Activated CD4-positive, alpha-beta T cell treated with anti-CD3 and anti-CD28 coated beads, Interleukin-2, amount 50 U/mL, for 4 hours (primary cell): Measurements from ENCODE around the gene LRP1B.

Experiments used
- DNase-seq, 2 experiments: peaks; one replicate each; pipeline ENCODE4 v3.0.0-alpha.2; 2020

LRP1B gene

GRCh38 chr2:141384676-141385075 lies 746.1 kb downstream of the LRP1B start:
- DNase-seq, result no peak

GRCh38 chr2:141381946-141382345 lies 748.9 kb downstream of the LRP1B start:
- no peak for DNase-seq

DNA sequence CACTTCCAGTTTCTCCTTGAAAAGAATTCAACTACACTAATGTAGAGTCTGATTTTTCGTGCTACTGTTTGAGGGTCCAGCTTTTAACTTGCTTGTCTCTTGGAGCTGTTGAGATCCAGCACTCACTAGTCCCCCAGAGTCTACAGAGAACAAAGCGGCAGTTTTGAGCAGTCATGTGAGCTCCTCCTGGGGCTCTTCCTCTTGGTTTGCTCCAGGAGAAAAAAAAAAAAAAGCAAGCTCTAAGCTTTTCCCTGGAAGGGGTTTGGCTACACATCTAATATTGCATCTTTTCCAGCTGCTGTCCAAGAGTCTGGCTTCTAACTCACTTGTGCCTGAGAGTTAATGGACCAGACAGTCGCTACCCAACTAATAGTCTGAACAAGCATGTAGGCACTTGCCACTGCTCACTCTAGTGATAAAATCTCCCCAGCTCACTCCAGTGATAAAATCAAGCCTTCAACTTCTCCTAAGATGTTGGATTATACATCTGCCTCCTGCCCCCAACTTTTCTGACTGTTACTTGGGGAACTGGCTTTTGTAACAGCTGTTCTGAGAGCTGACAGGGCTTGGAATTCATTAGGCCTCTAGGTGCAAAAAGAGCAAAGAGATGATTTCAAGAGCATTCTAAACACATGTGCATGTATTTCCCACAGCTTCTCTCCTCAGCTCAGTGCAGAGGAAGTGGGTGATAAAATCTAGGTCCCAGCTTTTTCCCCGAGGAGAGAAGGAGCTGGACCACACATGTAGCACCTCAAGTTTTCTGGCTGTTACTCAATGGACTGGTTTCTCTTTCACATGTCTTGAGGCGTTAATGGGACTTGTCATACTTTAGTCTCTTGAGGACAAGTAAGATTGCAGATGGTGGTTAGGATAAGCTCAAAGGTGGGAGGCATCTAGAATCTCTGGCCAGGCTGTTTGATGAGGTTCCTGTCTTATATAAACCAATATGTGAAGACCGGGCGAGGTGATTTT lies 750.5 kb downstream of the LRP1B start:
- DNase-seq, result no peak

- DNase-seq, result no peak
These were observed 766.0 kb downstream of the LRP1B start for GRCh38 chr2:141364821-141365220.

DNA sequence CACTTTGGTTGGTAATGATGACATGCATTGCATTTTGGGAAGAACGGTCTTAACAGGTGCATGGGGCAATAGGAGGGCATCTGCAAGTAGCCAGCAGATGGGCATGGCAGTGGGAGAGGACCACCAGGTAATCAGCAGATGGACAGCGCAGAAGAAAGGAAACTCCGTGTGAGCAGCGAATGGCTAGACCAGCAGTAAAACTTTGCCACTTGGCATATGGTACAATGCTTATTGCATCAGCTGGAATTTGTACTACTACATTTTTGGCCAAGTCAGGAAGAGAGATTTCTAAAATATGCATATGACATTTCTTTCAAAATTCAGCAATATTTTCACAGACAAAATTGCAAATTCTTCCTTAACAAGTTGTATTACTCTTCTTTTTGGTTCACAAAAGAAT lies 768.5 kb downstream of the LRP1B start:
- no peak for DNase-seq

DNA sequence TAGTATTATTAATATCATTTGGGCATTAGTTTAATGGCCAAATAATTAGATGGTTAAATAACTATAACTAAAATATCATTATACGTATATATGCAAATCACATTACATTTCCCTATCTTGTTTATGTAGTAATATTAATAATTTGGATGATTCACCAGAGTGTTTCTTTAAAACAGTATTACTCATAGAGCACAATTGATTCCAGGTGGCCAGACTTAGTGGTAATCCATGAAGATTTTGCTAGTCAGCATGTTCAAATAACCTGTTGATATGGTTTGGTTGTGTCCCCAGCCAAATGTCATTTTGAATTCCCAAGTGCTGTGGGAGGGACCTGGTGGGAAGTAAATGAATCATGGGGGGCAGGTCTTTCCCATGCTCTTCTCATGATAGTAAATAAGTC lies 782.3 kb downstream of the LRP1B start:
- DNase-seq, result no peak

DNA sequence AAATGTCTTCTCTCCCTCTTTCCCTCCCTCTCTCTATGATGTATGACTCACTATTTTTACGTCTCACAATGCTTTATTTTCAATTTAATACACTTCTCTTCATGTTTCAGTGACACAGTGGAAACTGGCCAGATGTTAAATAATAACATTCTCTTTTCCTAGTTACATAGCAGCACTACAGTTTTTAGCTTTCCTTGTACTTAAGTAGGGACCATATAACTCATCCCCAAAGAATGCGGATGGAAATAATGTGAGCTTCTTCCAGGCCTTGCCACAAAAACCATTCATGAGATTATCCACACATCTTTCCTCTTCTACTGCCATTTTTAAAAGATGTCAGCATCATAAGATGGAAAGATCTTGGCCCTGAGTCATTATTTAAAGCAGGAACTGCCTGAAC lies 789.4 kb downstream of the LRP1B start:
- no peak for DNase-seq

GRCh38 chr2:141331127-141331526 lies 799.7 kb downstream of the LRP1B start:
- DNase-seq, result no peak

DNA sequence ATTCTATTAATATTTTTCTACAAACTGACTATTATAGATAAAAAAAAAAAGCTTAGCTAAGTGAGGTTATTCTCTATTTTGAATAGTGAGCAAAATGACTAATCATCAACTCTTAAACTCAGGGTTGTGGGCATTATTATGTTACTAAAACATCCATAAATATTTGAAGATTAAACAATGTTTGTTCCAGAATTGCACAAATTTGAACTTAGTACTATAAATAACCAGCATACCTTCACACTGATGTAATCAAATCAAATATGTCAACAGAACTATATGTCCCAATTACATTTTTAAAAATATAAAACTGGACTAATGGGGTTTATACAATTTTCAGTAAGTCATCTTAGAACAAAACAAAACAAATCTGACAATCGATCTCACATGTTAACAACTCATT lies 800.9 kb downstream of the LRP1B start:
- no peak for DNase-seq

DNA sequence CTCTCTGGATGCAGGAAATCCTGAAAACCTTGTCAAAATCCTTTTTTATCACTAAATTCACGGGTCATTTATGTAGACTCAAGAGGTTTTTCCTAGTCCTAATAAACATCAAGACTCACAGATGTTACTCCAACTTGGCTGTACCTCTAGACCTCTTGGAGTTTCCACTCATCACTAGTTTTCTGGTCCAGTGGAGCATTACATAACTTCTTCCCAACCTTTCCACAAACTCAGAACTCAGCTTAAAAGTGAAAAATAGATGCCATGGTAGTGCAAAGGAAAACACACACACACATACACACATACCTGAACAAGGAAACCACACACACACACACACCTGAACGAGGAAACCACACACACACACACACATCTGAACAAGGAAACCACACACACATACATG lies 807.2 kb downstream of the LRP1B start:
- no peak for DNase-seq

DNA sequence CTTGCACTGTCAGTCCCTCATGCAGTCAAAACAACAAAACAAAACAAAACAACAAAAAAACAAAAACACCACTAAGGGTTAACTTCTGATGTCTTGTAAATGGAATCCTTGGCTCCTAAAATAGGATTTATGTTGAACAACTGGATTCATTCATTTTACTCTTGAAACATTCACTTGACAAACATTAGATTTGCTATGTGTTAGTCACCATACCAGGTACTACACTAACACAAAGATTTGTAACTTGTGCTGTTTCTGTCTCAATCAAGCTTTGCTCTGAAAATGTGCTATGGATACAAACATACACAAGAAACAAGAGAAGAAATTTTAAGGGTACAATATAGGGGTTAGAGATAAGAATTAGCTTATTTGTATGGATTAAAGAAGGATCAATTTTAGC lies 812.8 kb downstream of the LRP1B start:
- DNase-seq, result no peak

DNA sequence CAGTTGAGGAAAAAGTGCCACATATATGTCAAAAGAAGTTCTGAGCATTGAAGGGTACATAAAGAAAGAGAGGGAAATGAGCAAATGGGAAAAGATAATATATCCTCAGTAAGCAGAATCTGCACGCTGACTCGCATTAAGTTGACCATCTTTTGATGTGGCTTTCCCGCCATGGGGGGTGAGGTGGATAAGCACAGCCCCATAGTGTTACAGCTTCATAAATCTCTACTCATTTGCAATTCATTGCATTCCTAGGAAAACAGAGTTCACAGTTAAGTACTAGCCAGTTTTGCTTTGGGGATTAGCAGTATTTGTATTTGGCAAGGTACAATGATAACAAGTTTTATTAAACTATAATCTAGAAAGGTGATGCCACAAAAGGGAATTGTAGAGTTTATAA lies 814.2 kb downstream of the LRP1B start:
- no peak for DNase-seq

GRCh38 chr2:141316103-141316502 lies 814.7 kb downstream of the LRP1B start:
- no peak for DNase-seq

GRCh38 chr2:141313972-141314371 lies 816.8 kb downstream of the LRP1B start:
- no peak for DNase-seq

- no peak for DNase-seq
These were observed 819.4 kb downstream of the LRP1B start for GRCh38 chr2:141311430-141311829.

- no peak for DNase-seq
These were observed 824.4 kb downstream of the LRP1B start for GRCh38 chr2:141306368-141306767.

- DNase-seq, result no peak
These were observed 829.3 kb downstream of the LRP1B start for GRCh38 chr2:141301551-141301950.

DNA sequence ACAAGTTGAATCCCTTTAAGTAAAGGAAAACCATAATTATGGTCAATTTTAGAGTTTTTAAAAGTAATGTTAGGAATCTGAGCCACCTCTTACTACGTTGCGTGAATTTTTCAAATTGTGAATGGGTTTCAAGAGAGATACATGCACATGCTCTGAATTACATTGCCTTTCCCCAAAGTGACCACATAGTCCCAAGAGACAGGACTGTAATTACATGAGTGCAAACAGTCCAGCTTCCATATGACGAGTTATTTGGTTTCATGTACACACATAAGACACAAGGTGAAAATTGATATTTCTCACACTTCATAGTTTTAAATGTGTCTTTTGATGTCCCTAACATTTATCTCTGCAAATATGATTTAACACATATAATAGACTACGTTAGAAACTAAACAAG lies 850.8 kb downstream of the LRP1B start:
- no peak for DNase-seq

DNA sequence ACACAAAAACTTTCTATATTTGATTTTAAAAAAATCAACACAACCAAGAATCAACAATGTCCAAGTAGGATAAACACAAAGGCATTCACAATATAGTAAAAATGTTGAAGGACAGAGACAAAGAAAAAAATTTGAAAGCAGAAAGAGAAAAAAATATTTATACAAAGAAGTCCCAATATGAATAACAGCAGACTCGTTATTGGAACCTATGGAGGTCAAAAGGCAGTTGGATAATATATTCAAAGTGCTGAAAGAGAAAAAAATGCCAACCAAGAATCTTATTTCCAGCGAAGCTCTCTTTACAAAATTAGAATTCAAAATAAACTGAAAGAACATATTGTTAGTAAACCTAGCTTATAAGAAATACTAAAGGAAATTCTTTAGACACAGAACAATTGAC lies 859.5 kb downstream of the LRP1B start:
- no peak for DNase-seq

- no peak for DNase-seq
These were observed 866.0 kb downstream of the LRP1B start for GRCh38 chr2:141264848-141265247.

- no peak for DNase-seq
These were observed 869.9 kb downstream of the LRP1B start for GRCh38 chr2:141260911-141261310.

DNA sequence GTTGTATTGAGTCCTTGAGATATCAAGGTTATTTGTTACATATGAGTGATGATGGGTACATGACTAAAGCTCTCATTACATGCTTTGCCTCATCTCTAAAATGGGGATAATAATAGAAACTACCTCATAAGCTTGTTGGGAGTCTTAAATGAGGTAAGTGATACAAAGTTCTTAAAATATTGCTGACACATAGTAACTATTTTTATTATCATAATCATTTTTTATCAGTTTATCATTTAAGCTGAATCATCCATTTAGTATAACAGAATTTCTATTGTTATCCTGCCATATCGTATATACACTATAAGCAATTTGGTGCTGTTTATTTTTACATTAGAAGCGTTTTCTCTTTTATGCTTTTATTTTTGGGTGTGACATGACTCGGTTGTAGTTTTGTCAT lies 871.1 kb downstream of the LRP1B start:
- no peak for DNase-seq

DNA sequence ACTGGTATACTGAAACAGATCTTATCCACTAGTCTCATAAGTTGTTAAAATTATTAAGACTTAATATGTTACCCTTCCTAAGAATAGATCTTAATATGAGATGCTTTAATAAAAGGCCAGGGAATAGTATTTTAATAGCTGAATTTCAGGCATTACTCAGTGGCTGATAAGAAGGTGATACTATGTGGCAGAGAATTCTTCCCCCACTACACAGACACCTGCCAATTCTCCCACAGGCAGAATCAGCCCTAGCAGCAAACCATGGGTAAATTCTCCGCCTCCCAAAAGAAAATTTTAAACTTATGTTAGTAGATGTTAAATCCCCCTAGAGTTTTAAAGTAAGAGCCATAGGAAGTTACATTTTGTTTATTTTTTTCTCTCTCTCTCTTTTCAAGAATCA lies 888.8 kb downstream of the LRP1B start:
- no peak for DNase-seq

- no peak for DNase-seq
These were observed 904.3 kb downstream of the LRP1B start for GRCh38 chr2:141226560-141226959.

GRCh38 chr2:141207036-141207385 lies 923.8 kb downstream of the LRP1B start:
- DNase-seq, result no peak
